GM23338 (cell line): ENCODE data around the gene SOX11.

Experiments used
- CREB1 ChIP-seq: fragments of 250-450 bp; sonication (Bioruptor Pico); IDR thresholded peaks from 2 replicates; pipeline ENCODE4 v1.5.0; 2020; ENCODE audit warnings: low read depth, mild to moderate bottlenecking, moderate library complexity
- EZH2 ChIP-seq: fragments of 200-600 bp; sonication (generic); IDR thresholded peaks from one replicate; pipeline ENCODE4 v1.8.0; 2017; ENCODE audit warnings: antibody characterized with exemption, mild to moderate bottlenecking, low read depth; ENCODE audit not compliant: unreplicated experiment
- EZH2phosphoT487 ChIP-seq: fragments of 200-600 bp; sonication (generic); IDR thresholded peaks from one replicate; pipeline ENCODE4 v1.8.1; 2018; ENCODE audit warnings: antibody characterized with exemption; ENCODE audit not compliant: unreplicated experiment
- JUNB ChIP-seq: IDR thresholded peaks from one replicate; pipeline ENCODE4 v1.6.1; 2016; ENCODE audit warnings: antibody characterized with exemption; ENCODE audit not compliant: unreplicated experiment
- NANOG ChIP-seq: IDR thresholded peaks from 2 replicates; pipeline ENCODE4 v1.6.1; 2016; ENCODE audit warnings: antibody characterized with exemption, borderline replicate concordance
- POLR2AphosphoS5 ChIP-seq: IDR thresholded peaks from 2 replicates; pipeline ENCODE4 v1.6.1; 2016; ENCODE audit warnings: antibody characterized with exemption, low read depth
- ZNF331 ChIP-seq: fragments of 250-450 bp; sonication (Bioruptor Pico); IDR thresholded peaks from 2 replicates; pipeline ENCODE4 v1.5.0; 2020; ENCODE audit warnings: low read depth, mild to moderate bottlenecking, moderate library complexity
- TF ChIP-seq, protein P1 (sequence below), 2 experiments: fragments of 200-600 bp in 1 of 2; sonication (generic) in 1 of 2; conservative IDR thresholded peaks; 2 replicates each; pipeline versions ENCODE4 v1.5.1 to v1.6.1; 2016 to 2017; ENCODE audit warnings: antibody characterized with exemption in 2 of 2, low read depth in 2 of 2, mild to moderate bottlenecking in 2 of 2, moderate library complexity in 1 of 2
- TF ChIP-seq, protein P2 (sequence below): IDR thresholded peaks from one replicate; pipeline ENCODE4 v1.6.1; 2018; ENCODE audit warnings: antibody characterized with exemption; ENCODE audit not compliant: unreplicated experiment
- TF ChIP-seq, protein P3 (sequence below): IDR thresholded peaks from 2 replicates; pipeline ENCODE4 v1.6.1; 2016; ENCODE audit warnings: antibody characterized with exemption
- TF ChIP-seq, protein P4 (sequence below): fragments of 250-450 bp; sonication (Bioruptor Pico); IDR thresholded peaks from 2 replicates; pipeline ENCODE4 v1.5.0; 2020; ENCODE audit warnings: mild to moderate bottlenecking, moderate library complexity

DNA sequence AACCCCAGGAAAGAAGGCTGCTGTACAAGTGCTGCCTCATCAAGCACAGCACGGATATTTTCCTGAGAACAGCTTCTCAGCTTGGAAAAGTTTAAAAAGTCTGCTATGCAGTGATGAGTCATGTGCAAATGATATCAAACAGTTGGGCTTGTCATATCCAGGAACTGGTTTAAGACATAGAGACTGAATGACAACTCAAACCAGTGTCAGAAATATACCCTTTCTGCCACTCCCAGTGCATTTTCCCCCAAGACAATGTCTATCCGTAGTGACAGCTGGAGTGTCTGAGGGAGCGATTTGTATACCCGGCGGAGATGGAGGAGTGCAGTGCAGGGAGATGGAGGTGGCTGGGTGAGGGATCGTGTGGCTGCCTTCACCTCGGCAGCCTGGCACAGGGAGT, 28.2 kb downstream of the SOX11 start:
- TF ChIP-seq, protein P1, sequence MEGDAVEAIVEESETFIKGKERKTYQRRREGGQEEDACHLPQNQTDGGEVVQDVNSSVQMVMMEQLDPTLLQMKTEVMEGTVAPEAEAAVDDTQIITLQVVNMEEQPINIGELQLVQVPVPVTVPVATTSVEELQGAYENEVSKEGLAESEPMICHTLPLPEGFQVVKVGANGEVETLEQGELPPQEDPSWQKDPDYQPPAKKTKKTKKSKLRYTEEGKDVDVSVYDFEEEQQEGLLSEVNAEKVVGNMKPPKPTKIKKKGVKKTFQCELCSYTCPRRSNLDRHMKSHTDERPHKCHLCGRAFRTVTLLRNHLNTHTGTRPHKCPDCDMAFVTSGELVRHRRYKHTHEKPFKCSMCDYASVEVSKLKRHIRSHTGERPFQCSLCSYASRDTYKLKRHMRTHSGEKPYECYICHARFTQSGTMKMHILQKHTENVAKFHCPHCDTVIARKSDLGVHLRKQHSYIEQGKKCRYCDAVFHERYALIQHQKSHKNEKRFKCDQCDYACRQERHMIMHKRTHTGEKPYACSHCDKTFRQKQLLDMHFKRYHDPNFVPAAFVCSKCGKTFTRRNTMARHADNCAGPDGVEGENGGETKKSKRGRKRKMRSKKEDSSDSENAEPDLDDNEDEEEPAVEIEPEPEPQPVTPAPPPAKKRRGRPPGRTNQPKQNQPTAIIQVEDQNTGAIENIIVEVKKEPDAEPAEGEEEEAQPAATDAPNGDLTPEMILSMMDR (conservative IDR thresholded peaks at IDR 0.05; ENCODE audit: low read depth in 2 of 2): no peak
- TF ChIP-seq, protein P2, sequence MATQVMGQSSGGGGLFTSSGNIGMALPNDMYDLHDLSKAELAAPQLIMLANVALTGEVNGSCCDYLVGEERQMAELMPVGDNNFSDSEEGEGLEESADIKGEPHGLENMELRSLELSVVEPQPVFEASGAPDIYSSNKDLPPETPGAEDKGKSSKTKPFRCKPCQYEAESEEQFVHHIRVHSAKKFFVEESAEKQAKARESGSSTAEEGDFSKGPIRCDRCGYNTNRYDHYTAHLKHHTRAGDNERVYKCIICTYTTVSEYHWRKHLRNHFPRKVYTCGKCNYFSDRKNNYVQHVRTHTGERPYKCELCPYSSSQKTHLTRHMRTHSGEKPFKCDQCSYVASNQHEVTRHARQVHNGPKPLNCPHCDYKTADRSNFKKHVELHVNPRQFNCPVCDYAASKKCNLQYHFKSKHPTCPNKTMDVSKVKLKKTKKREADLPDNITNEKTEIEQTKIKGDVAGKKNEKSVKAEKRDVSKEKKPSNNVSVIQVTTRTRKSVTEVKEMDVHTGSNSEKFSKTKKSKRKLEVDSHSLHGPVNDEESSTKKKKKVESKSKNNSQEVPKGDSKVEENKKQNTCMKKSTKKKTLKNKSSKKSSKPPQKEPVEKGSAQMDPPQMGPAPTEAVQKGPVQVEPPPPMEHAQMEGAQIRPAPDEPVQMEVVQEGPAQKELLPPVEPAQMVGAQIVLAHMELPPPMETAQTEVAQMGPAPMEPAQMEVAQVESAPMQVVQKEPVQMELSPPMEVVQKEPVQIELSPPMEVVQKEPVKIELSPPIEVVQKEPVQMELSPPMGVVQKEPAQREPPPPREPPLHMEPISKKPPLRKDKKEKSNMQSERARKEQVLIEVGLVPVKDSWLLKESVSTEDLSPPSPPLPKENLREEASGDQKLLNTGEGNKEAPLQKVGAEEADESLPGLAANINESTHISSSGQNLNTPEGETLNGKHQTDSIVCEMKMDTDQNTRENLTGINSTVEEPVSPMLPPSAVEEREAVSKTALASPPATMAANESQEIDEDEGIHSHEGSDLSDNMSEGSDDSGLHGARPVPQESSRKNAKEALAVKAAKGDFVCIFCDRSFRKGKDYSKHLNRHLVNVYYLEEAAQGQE: no peak
- TF ChIP-seq EZH2 (no peak), EZH2phosphoT487 (no peak), POLR2AphosphoS5 (no peak), JUNB (no peak), CREB1 (CRISPR knock-in tag) (no peak), NANOG (no peak), ZNF331 (no peak)
- TF ChIP-seq, protein P3, sequence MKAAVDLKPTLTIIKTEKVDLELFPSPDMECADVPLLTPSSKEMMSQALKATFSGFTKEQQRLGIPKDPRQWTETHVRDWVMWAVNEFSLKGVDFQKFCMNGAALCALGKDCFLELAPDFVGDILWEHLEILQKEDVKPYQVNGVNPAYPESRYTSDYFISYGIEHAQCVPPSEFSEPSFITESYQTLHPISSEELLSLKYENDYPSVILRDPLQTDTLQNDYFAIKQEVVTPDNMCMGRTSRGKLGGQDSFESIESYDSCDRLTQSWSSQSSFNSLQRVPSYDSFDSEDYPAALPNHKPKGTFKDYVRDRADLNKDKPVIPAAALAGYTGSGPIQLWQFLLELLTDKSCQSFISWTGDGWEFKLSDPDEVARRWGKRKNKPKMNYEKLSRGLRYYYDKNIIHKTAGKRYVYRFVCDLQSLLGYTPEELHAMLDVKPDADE: no peak
- TF ChIP-seq, protein P4, sequence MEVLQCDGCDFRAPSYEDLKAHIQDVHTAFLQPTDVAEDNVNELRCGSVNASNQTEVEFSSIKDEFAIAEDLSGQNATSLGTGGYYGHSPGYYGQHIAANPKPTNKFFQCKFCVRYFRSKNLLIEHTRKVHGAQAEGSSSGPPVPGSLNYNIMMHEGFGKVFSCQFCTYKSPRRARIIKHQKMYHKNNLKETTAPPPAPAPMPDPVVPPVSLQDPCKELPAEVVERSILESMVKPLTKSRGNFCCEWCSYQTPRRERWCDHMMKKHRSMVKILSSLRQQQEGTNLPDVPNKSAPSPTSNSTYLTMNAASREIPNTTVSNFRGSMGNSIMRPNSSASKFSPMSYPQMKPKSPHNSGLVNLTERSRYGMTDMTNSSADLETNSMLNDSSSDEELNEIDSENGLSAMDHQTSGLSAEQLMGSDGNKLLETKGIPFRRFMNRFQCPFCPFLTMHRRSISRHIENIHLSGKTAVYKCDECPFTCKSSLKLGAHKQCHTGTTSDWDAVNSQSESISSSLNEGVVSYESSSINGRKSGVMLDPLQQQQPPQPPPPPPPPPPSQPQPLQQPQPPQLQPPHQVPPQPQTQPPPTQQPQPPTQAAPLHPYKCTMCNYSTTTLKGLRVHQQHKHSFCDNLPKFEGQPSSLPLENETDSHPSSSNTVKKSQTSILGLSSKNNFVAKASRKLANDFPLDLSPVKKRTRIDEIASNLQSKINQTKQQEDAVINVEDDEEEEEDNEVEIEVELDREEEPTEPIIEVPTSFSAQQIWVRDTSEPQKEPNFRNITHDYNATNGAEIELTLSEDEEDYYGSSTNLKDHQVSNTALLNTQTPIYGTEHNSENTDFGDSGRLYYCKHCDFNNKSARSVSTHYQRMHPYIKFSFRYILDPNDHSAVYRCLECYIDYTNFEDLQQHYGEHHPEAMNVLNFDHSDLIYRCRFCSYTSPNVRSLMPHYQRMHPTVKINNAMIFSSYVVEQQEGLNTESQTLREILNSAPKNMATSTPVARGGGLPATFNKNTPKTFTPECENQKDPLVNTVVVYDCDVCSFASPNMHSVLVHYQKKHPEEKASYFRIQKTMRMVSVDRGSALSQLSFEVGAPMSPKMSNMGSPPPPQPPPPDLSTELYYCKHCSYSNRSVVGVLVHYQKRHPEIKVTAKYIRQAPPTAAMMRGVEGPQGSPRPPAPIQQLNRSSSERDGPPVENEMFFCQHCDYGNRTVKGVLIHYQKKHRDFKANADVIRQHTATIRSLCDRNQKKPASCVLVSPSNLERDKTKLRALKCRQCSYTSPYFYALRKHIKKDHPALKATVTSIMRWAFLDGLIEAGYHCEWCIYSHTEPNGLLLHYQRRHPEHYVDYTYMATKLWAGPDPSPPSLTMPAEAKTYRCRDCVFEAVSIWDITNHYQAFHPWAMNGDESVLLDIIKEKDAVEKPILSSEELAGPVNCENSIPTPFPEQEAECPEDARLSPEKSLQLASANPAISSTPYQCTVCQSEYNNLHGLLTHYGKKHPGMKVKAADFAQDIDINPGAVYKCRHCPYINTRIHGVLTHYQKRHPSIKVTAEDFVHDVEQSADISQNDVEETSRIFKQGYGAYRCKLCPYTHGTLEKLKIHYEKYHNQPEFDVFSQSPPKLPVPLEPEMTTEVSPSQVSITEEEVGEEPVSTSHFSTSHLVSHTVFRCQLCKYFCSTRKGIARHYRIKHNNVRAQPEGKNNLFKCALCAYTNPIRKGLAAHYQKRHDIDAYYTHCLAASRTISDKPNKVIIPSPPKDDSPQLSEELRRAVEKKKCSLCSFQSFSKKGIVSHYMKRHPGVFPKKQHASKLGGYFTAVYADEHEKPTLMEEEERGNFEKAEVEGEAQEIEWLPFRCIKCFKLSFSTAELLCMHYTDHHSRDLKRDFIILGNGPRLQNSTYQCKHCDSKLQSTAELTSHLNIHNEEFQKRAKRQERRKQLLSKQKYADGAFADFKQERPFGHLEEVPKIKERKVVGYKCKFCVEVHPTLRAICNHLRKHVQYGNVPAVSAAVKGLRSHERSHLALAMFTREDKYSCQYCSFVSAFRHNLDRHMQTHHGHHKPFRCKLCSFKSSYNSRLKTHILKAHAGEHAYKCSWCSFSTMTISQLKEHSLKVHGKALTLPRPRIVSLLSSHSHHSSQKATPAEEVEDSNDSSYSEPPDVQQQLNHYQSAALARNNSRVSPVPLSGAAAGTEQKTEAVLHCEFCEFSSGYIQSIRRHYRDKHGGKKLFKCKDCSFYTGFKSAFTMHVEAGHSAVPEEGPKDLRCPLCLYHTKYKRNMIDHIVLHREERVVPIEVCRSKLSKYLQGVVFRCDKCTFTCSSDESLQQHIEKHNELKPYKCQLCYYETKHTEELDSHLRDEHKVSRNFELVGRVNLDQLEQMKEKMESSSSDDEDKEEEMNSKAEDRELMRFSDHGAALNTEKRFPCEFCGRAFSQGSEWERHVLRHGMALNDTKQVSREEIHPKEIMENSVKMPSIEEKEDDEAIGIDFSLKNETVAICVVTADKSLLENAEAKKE (CRISPR knock-in tag): no peak
